Measurements from ENCODE around the gene UBN2.
"Not testable (repeated sequence)": the region's sequence is repeated elsewhere in the genome, so short reads cannot be mapped to it uniquely, and the experiment has no call there.

The UBN2 gene

GRCh38 chr7:139294951-139295575, 64.0 kb downstream of the UBN2 start:
- no peak for DNase-seq (ENCODE audit: low read depth, low spot score)

GRCh38 chr7:139297795-139298194, 66.8 kb downstream of the UBN2 start:
- no peak for DNase-seq (ENCODE audit: low read depth, low spot score)

GRCh38 chr7:139299296-139299695, 68.3 kb downstream of the UBN2 start:
- DNase-seq (ENCODE audit: low read depth, low spot score), result no peak

- DNase-seq (ENCODE audit: low read depth, low spot score), result no peak
Measured at GRCh38 chr7:139300390-139300789, 69.4 kb downstream of the UBN2 start.

GRCh38 chr7:139304517-139304916, 73.5 kb downstream of the UBN2 start:
- no peak for DNase-seq (ENCODE audit: low read depth, low spot score)

- no peak for DNase-seq (ENCODE audit: low read depth, low spot score)
Measured at GRCh38 chr7:139317939-139318505, 87.0 kb downstream of the UBN2 start.

GRCh38 chr7:139321071-139321745, 90.2 kb downstream of the UBN2 start:
- no peak for DNase-seq (ENCODE audit: low read depth, low spot score)

GRCh38 chr7:139324709-139325108, 93.7 kb downstream of the UBN2 start:
- DNase-seq (ENCODE audit: low read depth, low spot score), result not testable (repeated sequence)

GRCh38 chr7:139328375-139328774, 97.3 kb downstream of the UBN2 start:
- peak; percentile 30 for DNase-seq (ENCODE audit: low read depth, low spot score)

- DNase-seq (ENCODE audit: low read depth, low spot score), result no peak
Measured at GRCh38 chr7:139329119-139329518, 98.1 kb downstream of the UBN2 start.

GRCh38 chr7:139330333-139331030, 99.4 kb downstream of the UBN2 start:
- DNase-seq (ENCODE audit: low read depth, low spot score), result no peak

- DNase-seq (ENCODE audit: low read depth, low spot score), result no peak
Measured at GRCh38 chr7:139332697-139333359, 101.8 kb downstream of the UBN2 start.

- DNase-seq (ENCODE audit: low read depth, low spot score), result not testable (repeated sequence)
Measured at GRCh38 chr7:139333443-139333842, 102.4 kb downstream of the UBN2 start.

GRCh38 chr7:139334399-139335150, 103.5 kb downstream of the UBN2 start:
- DNase-seq (ENCODE audit: low read depth, low spot score), result no peak

- no peak for DNase-seq (ENCODE audit: low read depth, low spot score)
Measured at GRCh38 chr7:139339025-139339424, 108.0 kb downstream of the UBN2 start.

- DNase-seq (ENCODE audit: low read depth, low spot score), result no peak
Measured at GRCh38 chr7:139339698-139340036, 108.6 kb downstream of the UBN2 start.

- peak; percentile 100 for DNase-seq (ENCODE audit: low read depth, low spot score)
Measured at GRCh38 chr7:139340037-139340807, 109.2 kb downstream of the UBN2 start.

GRCh38 chr7:139340808-139341057, 109.7 kb downstream of the UBN2 start:
- no peak for DNase-seq (ENCODE audit: low read depth, low spot score)

GRCh38 chr7:139341058-139341775, 110.2 kb downstream of the UBN2 start, which contains the start of gene FMC1:
Gene FMC1 (plus strand): TSS chr7:139341337. CDS start chr7:139341385, 48 bp downstream.
- peak; percentile 96 for DNase-seq (ENCODE audit: low read depth, low spot score)

- no peak for DNase-seq (ENCODE audit: low read depth, low spot score)
Measured at GRCh38 chr7:139341776-139342226, 110.8 kb downstream of the UBN2 start.
